ENCODE data around the gene JKAMP.

JKAMP gene

GRCh38 chr14:59503256-59503655 lies 18.9 kb downstream of the JKAMP start:
- Mint-ChIP-seq H3K27ac (no peak overlapping the region), H3K27me3 (no peaks in the 10 kb centered on the region), H3K9me3 (no peaks in the 10 kb centered on the region), H3K4me1 (ENCODE audit: low read depth) (peaks cover 4% of the 10 kb centered on the region), H3K4me3 (no peak overlapping the region), H3K36me3 (ENCODE audit: low read depth) (peaks cover 21% of the 10 kb centered on the region)

- Mint-ChIP-seq H3K27ac (no peak overlapping the region), H3K9me3 (no peaks in the 10 kb centered on the region), H3K4me1 (ENCODE audit: low read depth) (peaks cover 4% of the 10 kb centered on the region), H3K36me3 (ENCODE audit: low read depth) (peaks cover 10% of the 10 kb centered on the region), H3K4me3 (no peak overlapping the region), H3K27me3 (peaks cover 7% of the 10 kb centered on the region)
Observed at GRCh38 chr14:59507063-59507751, 22.9 kb downstream of the JKAMP start.

DNA sequence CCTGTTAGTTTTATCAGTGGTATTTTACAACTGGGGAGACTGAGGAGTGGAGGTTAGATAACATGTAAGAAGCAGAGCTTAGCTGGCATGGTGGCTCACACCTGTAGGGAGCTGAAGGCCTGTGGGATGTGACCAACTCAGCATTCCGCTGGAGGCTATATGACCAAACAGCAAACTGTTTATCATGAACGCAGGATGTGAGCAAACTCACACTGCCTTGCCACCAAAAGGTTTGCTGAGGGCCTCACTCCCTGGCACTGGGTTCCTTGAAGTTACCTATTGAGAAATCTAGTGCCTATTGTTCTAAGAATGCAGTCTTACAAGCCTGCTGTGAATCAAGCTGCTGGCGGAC lies 23.4 kb downstream of the JKAMP start:
- Mint-ChIP-seq H3K4me3 (no peak overlapping the region), H3K36me3 (ENCODE audit: low read depth) (peaks cover 6% of the 10 kb centered on the region), H3K27me3 (peaks cover 7% of the 10 kb centered on the region), H3K27ac (no peak overlapping the region), H3K4me1 (ENCODE audit: low read depth) (peaks cover 4% of the 10 kb centered on the region), H3K9me3 (no peaks in the 10 kb centered on the region)

GRCh38 chr14:59509101-59509500 lies 24.8 kb downstream of the JKAMP start:
- no peak overlapping the region for H3K4me3 Mint-ChIP-seq
- H3K9me3 Mint-ChIP-seq: no peaks in the 10 kb centered on the region
- no peak overlapping the region for H3K27ac Mint-ChIP-seq
- H3K4me1 Mint-ChIP-seq (ENCODE audit: low read depth): peaks cover 4% of the 10 kb centered on the region
- H3K36me3 Mint-ChIP-seq (ENCODE audit: low read depth): peaks cover 2% of the 10 kb centered on the region
- peaks cover 7% of the 10 kb centered on the region for H3K27me3 Mint-ChIP-seq

DNA sequence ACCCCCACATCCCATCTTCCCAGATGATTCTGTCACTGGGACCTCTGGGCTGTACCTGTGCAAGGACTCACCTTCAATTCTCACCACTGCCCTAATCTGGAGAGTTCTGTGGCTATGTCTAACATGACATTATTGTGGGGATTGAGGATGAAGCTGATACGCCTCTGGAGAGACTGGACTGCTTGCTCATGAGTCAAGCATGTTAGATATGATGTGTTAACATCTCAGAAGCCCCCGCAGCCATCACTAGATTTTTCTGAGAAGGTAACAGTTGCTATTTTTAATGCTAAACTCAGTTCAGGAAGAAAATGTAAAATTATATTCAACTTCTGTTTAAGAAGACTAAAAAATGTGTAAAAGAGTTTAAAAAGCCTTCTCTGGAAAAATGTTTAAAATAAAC lies 25.7 kb downstream of the JKAMP start:
- H3K4me3 Mint-ChIP-seq: no peak overlapping the region
- H3K4me1 Mint-ChIP-seq (ENCODE audit: low read depth): no peaks in the 10 kb centered on the region
- no peak overlapping the region for H3K27ac Mint-ChIP-seq
- H3K27me3 Mint-ChIP-seq: peaks cover 7% of the 10 kb centered on the region
- H3K9me3 Mint-ChIP-seq: no peaks in the 10 kb centered on the region
- H3K36me3 Mint-ChIP-seq (ENCODE audit: low read depth): no peaks in the 10 kb centered on the region

- Mint-ChIP-seq H3K9me3 (no peaks in the 10 kb centered on the region), H3K36me3 (ENCODE audit: low read depth) (no peaks in the 10 kb centered on the region), H3K27ac (no peak overlapping the region), H3K27me3 (peaks cover 10% of the 10 kb centered on the region), H3K4me1 (ENCODE audit: low read depth) (no peaks in the 10 kb centered on the region), H3K4me3 (no peak overlapping the region)
Observed at GRCh38 chr14:59510966-59511365, 26.6 kb downstream of the JKAMP start.

- Mint-ChIP-seq H3K36me3 (ENCODE audit: low read depth) (no peaks in the 10 kb centered on the region), H3K4me3 (no peak overlapping the region), H3K4me1 (ENCODE audit: low read depth) (no peaks in the 10 kb centered on the region), H3K27ac (no peak overlapping the region), H3K9me3 (no peaks in the 10 kb centered on the region), H3K27me3 (peaks cover 15% of the 10 kb centered on the region)
Observed at GRCh38 chr14:59511916-59512575, 27.7 kb downstream of the JKAMP start.

DNA sequence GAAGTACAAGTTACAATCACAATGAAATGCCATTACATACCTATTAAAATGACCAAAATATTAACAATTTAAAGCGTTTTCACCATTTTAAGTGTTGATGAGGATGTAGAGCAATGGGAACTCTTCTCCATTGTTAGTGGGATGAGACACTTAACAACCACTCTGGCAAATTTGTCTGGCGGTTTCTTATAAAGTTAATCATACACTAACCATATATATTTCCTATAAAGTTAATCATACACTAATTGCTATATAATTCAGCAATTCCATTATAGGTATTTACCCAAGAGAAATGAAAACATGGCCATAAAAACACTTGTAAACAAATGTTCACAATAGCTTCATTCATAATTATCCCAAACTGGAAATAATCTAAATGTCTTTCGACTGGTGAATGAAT lies 35.9 kb downstream of the JKAMP start:
- no peaks in the 10 kb centered on the region for H3K36me3 Mint-ChIP-seq (ENCODE audit: low read depth)
- no peak overlapping the region for H3K27ac Mint-ChIP-seq
- H3K27me3 Mint-ChIP-seq: peaks cover 19% of the 10 kb centered on the region
- no peaks in the 10 kb centered on the region for H3K9me3 Mint-ChIP-seq
- H3K4me1 Mint-ChIP-seq (ENCODE audit: low read depth): no peaks in the 10 kb centered on the region
- no peak overlapping the region for H3K4me3 Mint-ChIP-seq

DNA sequence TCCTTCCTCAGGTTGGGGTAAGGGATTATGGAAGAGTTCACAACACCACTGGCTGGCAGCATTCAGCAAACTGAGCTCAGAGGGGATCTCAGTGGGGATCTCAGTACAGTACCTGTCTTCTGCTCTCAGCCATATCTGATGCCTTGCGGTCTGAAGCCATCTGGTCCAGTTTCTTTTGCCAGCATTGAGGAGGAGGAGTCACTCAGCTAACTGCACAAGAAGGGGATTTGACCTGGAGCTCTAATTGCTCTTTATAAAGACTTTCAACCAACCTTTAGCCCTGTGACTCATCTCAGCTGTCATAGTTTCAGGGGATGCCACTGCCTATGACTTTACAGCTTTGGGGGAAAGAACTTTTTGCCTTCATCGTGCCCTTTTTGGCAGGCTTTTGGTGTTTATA lies 44.9 kb downstream of the JKAMP start:
- H3K4me3 Mint-ChIP-seq: no peak overlapping the region
- H3K27me3 Mint-ChIP-seq: peaks cover 17% of the 10 kb centered on the region
- no peaks in the 10 kb centered on the region for H3K4me1 Mint-ChIP-seq (ENCODE audit: low read depth)
- H3K36me3 Mint-ChIP-seq (ENCODE audit: low read depth): no peaks in the 10 kb centered on the region
- no peak overlapping the region for H3K27ac Mint-ChIP-seq
- H3K9me3 Mint-ChIP-seq: peaks cover 4% of the 10 kb centered on the region

GRCh38 chr14:59530349-59530748 lies 46.0 kb downstream of the JKAMP start:
- H3K27ac Mint-ChIP-seq: no peak overlapping the region
- no peaks in the 10 kb centered on the region for H3K36me3 Mint-ChIP-seq (ENCODE audit: low read depth)
- H3K4me3 Mint-ChIP-seq: no peak overlapping the region
- H3K4me1 Mint-ChIP-seq (ENCODE audit: low read depth): no peaks in the 10 kb centered on the region
- peaks cover 4% of the 10 kb centered on the region for H3K9me3 Mint-ChIP-seq
- H3K27me3 Mint-ChIP-seq: peaks cover 13% of the 10 kb centered on the region

GRCh38 chr14:59532419-59532818 lies 48.1 kb downstream of the JKAMP start:
- H3K27ac Mint-ChIP-seq: no peak overlapping the region
- H3K27me3 Mint-ChIP-seq: peaks cover 14% of the 10 kb centered on the region
- H3K36me3 Mint-ChIP-seq (ENCODE audit: low read depth): no peaks in the 10 kb centered on the region
- H3K4me1 Mint-ChIP-seq (ENCODE audit: low read depth): no peaks in the 10 kb centered on the region
- no peak overlapping the region for H3K4me3 Mint-ChIP-seq
- H3K9me3 Mint-ChIP-seq: peaks cover 4% of the 10 kb centered on the region

DNA sequence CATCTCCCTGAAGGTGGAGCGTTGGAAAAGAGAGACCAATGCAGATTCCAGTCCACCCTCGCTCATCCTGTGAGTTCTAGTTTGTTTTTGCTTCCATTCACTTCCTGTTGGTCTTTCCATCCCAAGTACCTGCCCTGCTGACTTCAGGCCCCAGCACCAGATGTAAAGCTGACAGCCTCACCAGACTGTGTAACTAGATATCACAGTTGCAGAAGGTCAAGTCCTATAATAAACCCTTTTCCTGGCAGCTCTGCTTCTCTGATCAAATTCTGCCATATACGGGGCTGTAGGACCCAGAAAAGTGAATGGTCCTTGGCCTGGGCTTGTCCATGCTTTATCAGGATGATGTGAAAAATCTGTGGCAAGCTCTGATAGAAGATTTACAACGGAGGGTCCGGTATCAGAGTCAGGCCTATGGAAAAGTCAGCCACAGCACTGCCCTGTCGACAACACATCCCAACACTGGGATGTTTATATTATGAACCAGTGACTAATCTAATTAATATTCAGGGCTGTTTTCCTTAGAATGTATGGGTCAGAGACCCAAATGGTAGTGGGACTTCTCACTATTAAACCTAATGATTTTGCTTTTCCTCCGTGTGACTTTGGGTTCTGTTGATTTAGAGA lies 50.2 kb downstream of the JKAMP start:
- Mint-ChIP-seq H3K9me3 (no peaks in the 10 kb centered on the region), H3K27me3 (peaks cover 14% of the 10 kb centered on the region), H3K4me3 (no peak overlapping the region), H3K36me3 (ENCODE audit: low read depth) (no peaks in the 10 kb centered on the region), H3K27ac (no peak overlapping the region), H3K4me1 (ENCODE audit: low read depth) (no peaks in the 10 kb centered on the region)

DNA sequence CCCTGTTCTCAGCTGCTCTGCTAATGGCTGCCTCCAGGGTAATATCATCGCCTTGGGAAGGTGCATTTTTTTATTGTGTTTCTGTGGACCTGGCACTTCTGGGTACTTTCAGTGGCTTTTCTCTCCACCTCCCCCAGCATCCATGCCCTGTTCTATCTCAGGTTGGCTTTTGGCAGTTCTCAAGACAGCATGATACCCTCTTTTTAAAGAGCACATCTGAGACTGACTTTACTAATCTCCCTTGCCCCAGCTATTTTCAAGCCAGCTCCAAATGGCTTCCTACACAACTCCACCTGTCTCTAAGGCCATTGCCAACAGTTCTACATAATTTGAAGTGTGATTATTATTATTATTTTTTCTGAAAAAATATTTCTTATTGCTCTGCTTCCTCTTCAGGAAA lies 53.2 kb downstream of the JKAMP start:
- Mint-ChIP-seq H3K9me3 (no peaks in the 10 kb centered on the region), H3K27ac (no peak overlapping the region), H3K4me1 (ENCODE audit: low read depth) (no peaks in the 10 kb centered on the region)

GRCh38 chr14:59538936-59539335 lies 54.6 kb downstream of the JKAMP start:
- H3K36me3 Mint-ChIP-seq (ENCODE audit: low read depth): no peaks in the 10 kb centered on the region
- H3K4me3 Mint-ChIP-seq: no peak overlapping the region
- no peaks in the 10 kb centered on the region for H3K4me1 Mint-ChIP-seq (ENCODE audit: low read depth)
- H3K27me3 Mint-ChIP-seq: peaks cover 8% of the 10 kb centered on the region
- no peak overlapping the region for H3K27ac Mint-ChIP-seq
- H3K9me3 Mint-ChIP-seq: no peaks in the 10 kb centered on the region

More for the DNA sequence above, 53.2 kb downstream of the JKAMP start:
- no peak overlapping the region for H3K4me3 Mint-ChIP-seq
- no peaks in the 10 kb centered on the region for H3K36me3 Mint-ChIP-seq (ENCODE audit: low read depth)
- peaks cover 8% of the 10 kb centered on the region for H3K27me3 Mint-ChIP-seq

DNA sequence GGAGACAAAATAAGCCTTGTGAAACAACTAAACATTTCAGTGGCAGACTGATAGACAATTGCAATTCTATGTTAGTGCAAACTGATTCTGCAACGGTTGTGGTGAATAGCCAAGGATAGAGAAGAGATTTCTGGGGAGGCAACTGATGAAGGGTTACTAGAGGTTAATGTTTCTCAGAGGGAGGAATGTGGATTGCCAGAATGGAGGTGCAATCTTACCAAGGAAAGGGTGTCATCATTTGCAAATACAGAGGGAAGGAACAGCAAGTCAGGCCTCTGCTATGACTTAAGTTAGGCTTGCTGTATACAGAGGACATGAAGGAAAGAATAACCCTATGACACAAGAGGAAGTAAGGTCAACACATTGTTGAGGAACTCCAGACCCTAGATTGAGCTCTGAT lies 56.5 kb downstream of the JKAMP start:
- Mint-ChIP-seq H3K27ac (no peak overlapping the region), H3K4me1 (ENCODE audit: low read depth) (no peaks in the 10 kb centered on the region), H3K27me3 (peaks cover 15% of the 10 kb centered on the region), H3K4me3 (no peak overlapping the region), H3K9me3 (no peaks in the 10 kb centered on the region), H3K36me3 (ENCODE audit: low read depth) (no peaks in the 10 kb centered on the region)

Measured in stimulated activated naive CD8-positive, alpha-beta T cell treated with anti-CD3 and anti-CD28 coated beads, Interleukin-15, Interleukin-2, amounts not matched to agents 100 ng/mL and 50 ng/mL, for 24 hours (primary cell).